ENCODE data around the gene NOTO. TPM values are rescaled to one million over a fixed set of nuclear protein-coding genes. Genes with fewer than 3 reads are reported as not detected.

The NOTO gene
- total RNA-seq, 3 donors from 2014 or later (not counting 1 experiment from before 2014, with no cell fraction given), result not detected

GRCh38 chr2:73255907-73256617 is 53.7 kb downstream of the NOTO start:
- WGBS (ENCODE audit: insufficient coverage), result 84% methylated on average over 5 of the region's 5 CpGs
- peaks cover 34% of the 10 kb centered on the region for H3K36me3 ChIP-seq (ENCODE audit: control insufficient read depth, insufficient read depth, low read length)
- Mint-ChIP-seq H3K27ac (no peak overlapping the region), H3K4me1 (peaks cover 0 to 5% of the 10 kb centered on the region in 2 donors), H3K36me3 (no peaks in the 10 kb centered on the region), H3K9me3 (no peaks in the 10 kb centered on the region), H3K27me3 (ENCODE audit: low read depth in 2 of 2) (no peaks in the 10 kb centered on the region), H3K4me3 (no peak overlapping the region)
- no peak overlapping the region for H3K4me3 ChIP-seq (ENCODE audit: low read length)
- H3K9me3 ChIP-seq (ENCODE audit: control insufficient read depth, insufficient read depth, low read length), result no peaks in the 10 kb centered on the region
- ATAC-seq (no peak), DNase-seq (no peak)
- H3K4me1 ChIP-seq (ENCODE audit: control insufficient read depth, insufficient read depth, low read length), result no peaks in the 10 kb centered on the region
- H3K27me3 ChIP-seq (ENCODE audit: control insufficient read depth, insufficient read depth, low read length), result no peaks in the 10 kb centered on the region
- H3K27ac ChIP-seq (ENCODE audit: low read length), result no peak overlapping the region
- intact Hi-C loops (cut with micrococcal nuclease), result no loop called here
- TF ChIP-seq CTCF (IDR thresholded peaks at IDR 0.05), result no peak

- no CpG with 5 or more reads among the region's 1 CpG for WGBS (ENCODE audit: insufficient coverage)
- peak overlapping the region in 1 of 2 donors; percentile 22 for H3K27ac Mint-ChIP-seq
Observed at GRCh38 chr2:73256618-73256922, 54.2 kb downstream of the NOTO start.

GRCh38 chr2:73257021-73257420 is 54.6 kb downstream of the NOTO start:
- Mint-ChIP-seq H3K27me3 (ENCODE audit: low read depth in 2 of 2) (no peaks in the 10 kb centered on the region), H3K36me3 (no peaks in the 10 kb centered on the region), H3K4me3 (no peak overlapping the region), H3K9me3 (no peaks in the 10 kb centered on the region), H3K4me1 (peaks cover 0 to 5% of the 10 kb centered on the region in 2 donors), H3K27ac (peak overlapping the region in 1 of 2 donors; percentile 22)
- no peaks in the 10 kb centered on the region for H3K27me3 ChIP-seq (ENCODE audit: control insufficient read depth, insufficient read depth, low read length)
- 100% methylated on average over 2 of the region's 2 CpGs for WGBS (ENCODE audit: insufficient coverage)
- intact Hi-C loops (cut with micrococcal nuclease), result no loop called here
- ATAC-seq (no peak), DNase-seq (no peak)
- TF ChIP-seq CTCF (IDR thresholded peaks at IDR 0.05), result no peak
- no peak overlapping the region for H3K4me3 ChIP-seq (ENCODE audit: low read length)
- no peaks in the 10 kb centered on the region for H3K4me1 ChIP-seq (ENCODE audit: control insufficient read depth, insufficient read depth, low read length)
- no peak overlapping the region for H3K27ac ChIP-seq (ENCODE audit: low read length)
- H3K36me3 ChIP-seq (ENCODE audit: control insufficient read depth, insufficient read depth, low read length), result peaks cover 27% of the 10 kb centered on the region
- no peaks in the 10 kb centered on the region for H3K9me3 ChIP-seq (ENCODE audit: control insufficient read depth, insufficient read depth, low read length)

More at GRCh38 chr2:73256618-73256922, 54.2 kb downstream of the NOTO start:
- Histone ChIP-seq H3K27ac (ENCODE audit: low read length) (no peak overlapping the region), H3K27me3 (ENCODE audit: control insufficient read depth, insufficient read depth, low read length) (no peaks in the 10 kb centered on the region), H3K36me3 (ENCODE audit: control insufficient read depth, insufficient read depth, low read length) (peaks cover 29% of the 10 kb centered on the region), H3K9me3 (ENCODE audit: control insufficient read depth, insufficient read depth, low read length) (no peaks in the 10 kb centered on the region), H3K4me3 (ENCODE audit: low read length) (no peak overlapping the region), H3K4me1 (ENCODE audit: control insufficient read depth, insufficient read depth, low read length) (no peaks in the 10 kb centered on the region)
- no peak for TF ChIP-seq CTCF (IDR thresholded peaks at IDR 0.05)
- Mint-ChIP-seq H3K36me3 (no peaks in the 10 kb centered on the region), H3K4me3 (no peak overlapping the region), H3K27me3 (ENCODE audit: low read depth in 2 of 2) (no peaks in the 10 kb centered on the region), H3K9me3 (no peaks in the 10 kb centered on the region), H3K4me1 (peaks cover 0 to 5% of the 10 kb centered on the region in 2 donors)
- ATAC-seq (no peak), DNase-seq (no peak)
- intact Hi-C loops (cut with micrococcal nuclease), result no loop called here
